Prostate gland (tissue), 2 donors: Measurements from ENCODE around the gene STK4.

Experiments used
- POLR2A ChIP-seq: fragments of 450-650 bp; IDR thresholded peaks from one replicate; pipeline ENCODE4 v1.6.1; 2016; ENCODE audit warnings: antibody characterized with exemption, mild to moderate bottlenecking
- POLR2AphosphoS5 ChIP-seq: sonication (generic); formaldehyde crosslinking; IDR thresholded peaks from one replicate; pipeline ENCODE4 v1.6.1; 2017; ENCODE audit warnings: antibody characterized with exemption
- TF ChIP-seq, protein P1 (sequence below), 4 experiments: fragments of 200-600 bp in 2 of 4; fragments of 450-650 bp in 2 of 4; sonication (generic) in 2 of 4; IDR thresholded peaks; 1 replicate in 3 of 4; 2 replicates in 1 of 4; pipeline ENCODE4 v1.5.1; 2016 to 2019; ENCODE audit warnings: antibody characterized with exemption in 4 of 4, mild to moderate bottlenecking in 2 of 4, moderate library complexity in 2 of 4

DNA sequence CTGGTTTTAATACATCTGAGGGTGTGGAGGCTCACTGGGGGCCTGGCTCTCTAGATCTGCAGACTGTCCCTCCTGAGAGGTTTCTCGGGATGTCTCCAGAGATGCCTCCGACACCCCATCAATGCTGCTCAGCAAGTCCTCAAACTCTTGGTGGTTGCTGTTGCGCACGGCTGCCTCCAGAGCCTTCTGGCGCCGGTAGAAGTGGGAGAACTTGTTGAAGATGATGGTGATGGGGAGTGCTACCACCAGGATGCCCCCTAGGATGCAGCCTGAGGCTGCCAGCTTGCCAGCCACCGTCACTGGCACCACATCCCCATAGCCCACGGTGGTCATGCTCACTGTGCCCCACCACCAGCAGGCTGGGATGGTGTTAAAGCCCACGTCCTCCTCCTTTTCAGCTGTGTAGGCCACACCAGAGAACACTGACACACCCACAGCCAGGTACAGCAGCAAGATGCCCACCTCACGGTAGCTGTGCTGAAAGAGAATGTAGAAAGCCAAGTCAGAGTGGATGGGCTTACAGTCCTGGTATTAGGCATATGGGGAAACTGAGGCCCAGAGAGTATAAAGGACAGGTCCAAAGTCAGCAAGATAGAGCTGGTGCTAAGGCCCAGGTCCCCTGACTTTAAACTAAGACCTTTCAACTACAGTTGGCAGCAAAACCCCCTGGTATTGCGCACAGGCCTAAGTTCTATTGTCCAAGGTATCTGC lies 128.7 kb downstream of the STK4 start:
- TF ChIP-seq POLR2A (no peak), POLR2AphosphoS5 (no peak)
- TF ChIP-seq, protein P1, sequence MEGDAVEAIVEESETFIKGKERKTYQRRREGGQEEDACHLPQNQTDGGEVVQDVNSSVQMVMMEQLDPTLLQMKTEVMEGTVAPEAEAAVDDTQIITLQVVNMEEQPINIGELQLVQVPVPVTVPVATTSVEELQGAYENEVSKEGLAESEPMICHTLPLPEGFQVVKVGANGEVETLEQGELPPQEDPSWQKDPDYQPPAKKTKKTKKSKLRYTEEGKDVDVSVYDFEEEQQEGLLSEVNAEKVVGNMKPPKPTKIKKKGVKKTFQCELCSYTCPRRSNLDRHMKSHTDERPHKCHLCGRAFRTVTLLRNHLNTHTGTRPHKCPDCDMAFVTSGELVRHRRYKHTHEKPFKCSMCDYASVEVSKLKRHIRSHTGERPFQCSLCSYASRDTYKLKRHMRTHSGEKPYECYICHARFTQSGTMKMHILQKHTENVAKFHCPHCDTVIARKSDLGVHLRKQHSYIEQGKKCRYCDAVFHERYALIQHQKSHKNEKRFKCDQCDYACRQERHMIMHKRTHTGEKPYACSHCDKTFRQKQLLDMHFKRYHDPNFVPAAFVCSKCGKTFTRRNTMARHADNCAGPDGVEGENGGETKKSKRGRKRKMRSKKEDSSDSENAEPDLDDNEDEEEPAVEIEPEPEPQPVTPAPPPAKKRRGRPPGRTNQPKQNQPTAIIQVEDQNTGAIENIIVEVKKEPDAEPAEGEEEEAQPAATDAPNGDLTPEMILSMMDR (IDR thresholded peaks at IDR 0.05) = no peak
